Measurements from ENCODE around the gene AP2A1. TPM values are rescaled to one million over a fixed set of nuclear protein-coding genes. Genes with fewer than 3 reads are reported as not detected.
A peak's percentile ranks its signal among the peaks of the same experiment; 100 is the strongest.

AP2A1 gene
- total and polyA plus RNA-seq, 9 of the 15 experiments (the other 6 are each of a cell fraction or from before 2014, with no cell fraction given) = 0.55 to 150 (median 31.9) TPM

GRCh38 chr19:49812997-49813861, 46.4 kb downstream of the AP2A1 start, which contains the start of gene FUZ (continued):
- TF ChIP-seq SMAD2 (IDR thresholded peaks at IDR 0.05; ENCODE audit: low read depth, low read length) (no peak), TRIM24 (IDR thresholded peaks at IDR 0.05) (no peak), MYNN (IDR thresholded peaks at IDR 0.05) (peak; percentile 70; the same call in 1 of the 2 replicates), MYNN (CRISPR knock-in tag; IDR thresholded peaks at IDR 0.05) (no peak), MTA1 (IDR thresholded peaks at IDR 0.05; ENCODE audit: borderline replicate concordance) (no peak), SMARCE1 (IDR thresholded peaks at IDR 0.05) (no peak), PPARD (CRISPR knock-in tag; IDR thresholded peaks at IDR 0.05) (no peak), BCOR (IDR thresholded peaks at IDR 0.05) (no peak), BRCA1 (IDR thresholded peaks at IDR 0.05) (no peak), BRCA1 (CRISPR knock-in tag; IDR thresholded peaks at IDR 0.05) (no peak), MAFK (IDR thresholded peaks at IDR 0.05; ENCODE audit: low read length) (no peak), PCBP1 (IDR thresholded peaks at IDR 0.05; ENCODE audit: low read depth, low read length, poor library complexity, severe bottlenecking) (no peak), KAT8 (IDR thresholded peaks at IDR 0.05; ENCODE audit: low read depth) (no peak), ZNF280A (IDR thresholded peaks at IDR 0.05; ENCODE audit: low read depth, partially characterized antibody) (no peak), POLR2G (IDR thresholded peaks at IDR 0.05; ENCODE audit: low read depth, low read length) (peak; percentile 49), TAF15 (IDR thresholded peaks at IDR 0.05; ENCODE audit: low read depth, low read length) (no peak), TAF1 (IDR thresholded peaks at IDR 0.05; ENCODE audit: control insufficient read depth, extremely low read depth, insufficient read depth, low read length, severe bottlenecking) (peak; percentile 6), ZBTB5 (IDR thresholded peaks at IDR 0.05) (no peak), ZFP36 (IDR thresholded peaks at IDR 0.05; ENCODE audit: low read depth, low read length, partially characterized antibody) (no peak), TAL1 (IDR thresholded peaks at IDR 0.05) (no peak), ATF4 (CRISPR knock-in tag; IDR thresholded peaks at IDR 0.05) (no peak), PHTF2 (CRISPR knock-in tag; IDR thresholded peaks at IDR 0.05) (no peak)
